ENCODE results near the gene MROH7.

DNA sequence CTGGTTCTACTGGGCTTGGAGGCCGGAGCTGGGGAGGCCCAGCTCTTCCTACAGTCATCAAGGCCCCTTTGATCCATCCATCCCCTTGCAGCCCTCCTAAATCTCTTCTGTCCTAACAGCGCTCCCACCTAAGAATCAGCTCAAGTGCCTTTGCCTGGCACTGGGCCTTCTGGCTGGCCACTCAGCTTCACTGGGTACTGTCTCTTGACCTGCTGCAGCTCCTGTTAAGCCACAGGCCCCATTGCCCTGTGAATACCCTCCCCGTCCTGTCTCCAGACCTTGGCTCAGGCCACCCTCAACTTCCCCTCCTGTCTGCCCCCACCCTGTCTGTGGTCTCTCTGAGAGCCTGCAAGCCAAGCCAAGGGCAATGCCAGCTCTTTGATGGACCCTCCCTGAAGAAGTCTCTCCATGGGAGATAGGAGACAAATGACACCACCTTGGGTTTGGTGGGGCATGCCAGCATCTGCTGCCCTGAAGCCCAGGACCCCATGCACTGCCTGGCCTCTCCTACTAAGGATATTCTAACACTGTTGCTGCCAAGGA, 45.6 kb upstream of the MROH7 start:
- TF ChIP-seq, protein P1, sequence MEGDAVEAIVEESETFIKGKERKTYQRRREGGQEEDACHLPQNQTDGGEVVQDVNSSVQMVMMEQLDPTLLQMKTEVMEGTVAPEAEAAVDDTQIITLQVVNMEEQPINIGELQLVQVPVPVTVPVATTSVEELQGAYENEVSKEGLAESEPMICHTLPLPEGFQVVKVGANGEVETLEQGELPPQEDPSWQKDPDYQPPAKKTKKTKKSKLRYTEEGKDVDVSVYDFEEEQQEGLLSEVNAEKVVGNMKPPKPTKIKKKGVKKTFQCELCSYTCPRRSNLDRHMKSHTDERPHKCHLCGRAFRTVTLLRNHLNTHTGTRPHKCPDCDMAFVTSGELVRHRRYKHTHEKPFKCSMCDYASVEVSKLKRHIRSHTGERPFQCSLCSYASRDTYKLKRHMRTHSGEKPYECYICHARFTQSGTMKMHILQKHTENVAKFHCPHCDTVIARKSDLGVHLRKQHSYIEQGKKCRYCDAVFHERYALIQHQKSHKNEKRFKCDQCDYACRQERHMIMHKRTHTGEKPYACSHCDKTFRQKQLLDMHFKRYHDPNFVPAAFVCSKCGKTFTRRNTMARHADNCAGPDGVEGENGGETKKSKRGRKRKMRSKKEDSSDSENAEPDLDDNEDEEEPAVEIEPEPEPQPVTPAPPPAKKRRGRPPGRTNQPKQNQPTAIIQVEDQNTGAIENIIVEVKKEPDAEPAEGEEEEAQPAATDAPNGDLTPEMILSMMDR (IDR thresholded peaks at IDR 0.05), result no peak
- TF ChIP-seq POLR2A (IDR thresholded peaks at IDR 0.05), result no peak
